Right hindlimb (tissue), 1 donor: ENCODE results near the gene PCDHB7.
A peak's percentile ranks its signal among the peaks of the same experiment; 100 is the strongest.
"Not testable (repeated sequence)": the region's sequence is repeated elsewhere in the genome, so short reads cannot be mapped to it uniquely, and the experiment has no call there.

ENCODE experiments used
- DNase-seq: peaks from one replicate; pipeline ENCODE4 v3.0.0-alpha.2; 2018

PCDHB7 gene

DNA sequence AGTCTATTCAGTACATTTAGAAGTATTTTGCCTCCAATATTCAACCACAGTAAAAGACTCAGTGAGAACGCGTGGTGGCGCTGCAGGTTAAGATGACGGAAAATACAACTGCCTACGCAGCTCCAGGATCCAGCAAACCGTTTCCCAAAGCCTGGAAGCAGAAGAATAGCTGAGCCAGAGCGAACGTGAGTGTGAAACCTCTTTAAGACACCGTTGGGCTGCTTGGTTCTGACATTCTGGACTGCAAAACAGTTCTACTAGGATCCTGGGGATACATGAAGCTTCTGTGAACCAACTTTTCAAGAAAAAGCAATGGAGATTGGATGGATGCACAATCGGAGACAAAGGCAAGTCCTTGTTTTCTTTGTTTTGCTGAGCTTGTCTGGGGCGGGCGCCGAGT, 9.8 kb downstream of the PCDHB7 start, which contains the start of gene PCDHB16:
Gene PCDHB16 (plus strand): TSS at position 140 of the 400 bp plus-strand sequence. CDS start 173 bp downstream, at position 313.
- peak; percentile 30 for DNase-seq

DNA sequence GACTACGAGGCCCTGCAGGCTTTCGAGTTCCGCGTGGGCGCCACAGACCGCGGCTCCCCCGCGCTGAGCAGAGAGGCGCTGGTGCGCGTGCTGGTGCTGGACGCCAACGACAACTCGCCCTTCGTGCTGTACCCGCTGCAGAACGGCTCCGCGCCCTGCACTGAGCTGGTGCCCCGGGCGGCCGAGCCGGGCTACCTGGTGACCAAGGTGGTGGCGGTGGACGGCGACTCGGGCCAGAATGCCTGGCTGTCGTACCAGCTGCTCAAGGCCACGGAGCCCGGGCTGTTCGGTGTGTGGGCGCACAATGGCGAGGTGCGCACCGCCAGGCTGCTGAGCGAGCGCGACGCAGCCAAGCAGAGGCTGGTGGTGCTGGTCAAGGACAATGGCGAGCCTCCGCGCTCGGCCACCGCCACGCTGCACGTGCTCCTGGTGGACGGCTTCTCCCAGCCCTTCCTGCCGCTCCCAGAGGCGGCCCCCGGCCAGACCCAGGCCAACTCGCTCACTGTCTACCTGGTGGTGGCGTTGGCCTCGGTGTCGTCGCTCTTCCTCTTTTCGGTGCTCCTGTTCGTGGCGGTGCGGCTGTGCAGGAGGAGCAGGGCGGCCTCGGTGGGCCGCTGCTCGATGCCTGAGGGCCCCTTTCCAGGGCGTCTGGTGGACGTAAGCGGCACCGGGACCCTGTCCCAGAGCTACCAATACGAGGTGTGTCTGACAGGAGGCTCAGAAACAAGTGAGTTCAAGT, 11.8 kb downstream of the PCDHB7 start:
- DNase-seq: not testable (repeated sequence)

DNA sequence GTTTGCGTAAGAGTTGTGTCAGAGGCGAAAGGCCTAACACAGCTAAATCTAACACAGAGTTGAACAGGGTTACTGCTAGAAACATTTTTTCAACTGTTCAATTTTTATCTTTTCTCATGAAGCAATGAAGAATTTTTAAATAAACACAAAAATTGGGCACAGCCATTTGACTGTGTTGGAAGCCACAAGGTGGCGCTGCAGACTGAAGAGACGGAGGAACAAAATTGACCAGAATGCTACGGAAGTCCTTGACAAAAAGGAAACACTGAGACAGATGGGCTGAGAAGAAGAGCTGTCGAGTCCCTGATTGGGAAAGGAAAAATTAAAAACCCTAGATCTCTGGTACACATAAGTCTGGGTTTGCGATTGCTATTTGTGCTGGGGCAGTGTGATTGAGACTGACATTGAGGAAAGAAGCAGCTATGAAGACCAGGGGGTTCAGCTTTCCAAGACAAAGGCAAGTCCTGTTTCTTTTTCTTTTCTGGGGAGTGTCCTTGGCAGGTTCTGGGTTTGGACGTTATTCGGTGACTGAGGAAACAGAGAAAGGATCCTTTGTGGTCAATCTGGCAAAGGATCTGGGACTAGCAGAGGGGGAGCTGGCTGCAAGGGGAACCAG, 14.6 kb downstream of the PCDHB7 start, which contains the start of gene PCDHB9:
Gene PCDHB9 (plus strand): TSS at position 265 of the 616 bp plus-strand sequence. CDS start 158 bp downstream, at position 423.
- DNase-seq: no peak

DNA sequence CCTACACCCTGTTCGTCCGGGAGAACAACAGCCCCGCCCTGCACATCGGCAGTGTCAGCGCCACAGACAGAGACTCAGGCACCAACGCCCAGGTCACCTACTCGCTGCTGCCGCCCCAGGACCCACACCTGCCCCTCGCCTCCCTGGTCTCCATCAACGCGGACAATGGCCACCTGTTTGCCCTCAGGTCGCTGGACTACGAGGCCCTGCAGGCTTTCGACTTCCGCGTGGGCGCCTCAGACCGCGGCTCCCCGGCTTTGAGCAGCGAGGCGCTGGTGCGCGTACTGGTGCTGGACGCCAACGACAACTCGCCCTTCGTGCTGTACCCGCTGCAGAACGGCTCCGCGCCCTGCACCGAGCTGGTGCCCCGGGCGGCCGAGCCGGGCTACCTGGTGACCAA, 16.2 kb downstream of the PCDHB7 start:
- DNase-seq: not testable (repeated sequence)

DNA sequence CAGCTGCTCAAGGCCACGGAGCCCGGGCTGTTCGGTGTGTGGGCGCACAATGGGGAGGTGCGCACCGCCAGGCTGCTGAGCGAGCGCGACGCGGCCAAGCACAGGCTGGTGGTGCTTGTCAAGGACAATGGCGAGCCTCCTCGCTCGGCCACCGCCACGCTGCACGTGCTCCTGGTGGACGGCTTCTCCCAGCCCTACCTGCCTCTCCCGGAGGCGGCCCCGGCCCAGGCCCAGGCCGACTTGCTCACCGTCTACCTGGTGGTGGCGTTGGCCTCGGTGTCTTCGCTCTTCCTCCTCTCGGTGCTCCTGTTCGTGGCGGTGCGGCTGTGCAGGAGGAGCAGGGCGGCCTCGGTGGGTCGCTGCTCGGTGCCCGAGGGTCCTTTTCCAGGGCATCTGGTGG, 16.7 kb downstream of the PCDHB7 start:
- DNase-seq: not testable (repeated sequence)

DNA sequence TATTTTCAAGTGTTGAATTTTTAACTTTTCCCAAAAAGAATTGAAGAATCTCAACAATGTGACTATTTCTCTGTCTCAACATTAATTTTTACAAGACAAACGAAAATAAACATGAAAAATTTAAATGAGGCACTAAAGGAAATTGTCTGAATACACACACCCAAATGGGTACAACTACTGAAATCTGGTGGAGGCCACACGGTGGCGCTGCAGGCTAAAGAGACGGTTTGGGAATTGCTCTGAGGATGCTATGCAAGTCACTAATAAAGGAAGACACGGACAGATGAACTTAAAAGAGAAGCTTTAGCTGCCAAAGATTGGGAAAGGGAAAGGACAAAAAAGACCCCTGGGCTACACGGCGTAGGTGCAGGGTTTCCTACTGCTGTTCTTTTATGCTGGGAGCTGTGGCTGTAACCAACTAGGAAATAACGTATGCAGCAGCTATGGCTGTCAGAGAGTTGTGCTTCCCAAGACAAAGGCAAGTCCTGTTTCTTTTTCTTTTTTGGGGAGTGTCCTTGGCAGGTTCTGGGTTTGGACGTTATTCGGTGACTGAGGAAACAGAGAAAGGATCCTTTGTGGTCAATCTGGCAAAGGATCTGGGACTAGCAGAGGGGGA, 19.8 kb downstream of the PCDHB7 start, which contains the start of gene PCDHB10:
Gene PCDHB10 (plus strand): TSS at position 244 of the 616 bp plus-strand sequence. CDS start 200 bp downstream, at position 444.
- DNase-seq: no peak

DNA sequence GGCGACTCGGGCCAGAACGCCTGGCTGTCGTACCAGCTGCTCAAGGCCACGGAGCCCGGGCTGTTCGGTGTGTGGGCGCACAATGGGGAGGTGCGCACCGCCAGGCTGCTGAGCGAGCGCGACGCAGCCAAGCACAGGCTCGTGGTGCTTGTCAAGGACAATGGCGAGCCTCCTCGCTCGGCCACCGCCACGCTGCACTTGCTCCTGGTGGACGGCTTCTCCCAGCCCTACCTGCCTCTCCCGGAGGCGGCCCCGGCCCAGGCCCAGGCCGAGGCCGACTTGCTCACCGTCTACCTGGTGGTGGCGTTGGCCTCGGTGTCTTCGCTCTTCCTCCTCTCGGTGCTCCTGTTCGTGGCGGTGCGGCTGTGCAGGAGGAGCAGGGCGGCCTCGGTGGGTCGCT, 21.9 kb downstream of the PCDHB7 start:
- DNase-seq: not testable (repeated sequence)

DNA sequence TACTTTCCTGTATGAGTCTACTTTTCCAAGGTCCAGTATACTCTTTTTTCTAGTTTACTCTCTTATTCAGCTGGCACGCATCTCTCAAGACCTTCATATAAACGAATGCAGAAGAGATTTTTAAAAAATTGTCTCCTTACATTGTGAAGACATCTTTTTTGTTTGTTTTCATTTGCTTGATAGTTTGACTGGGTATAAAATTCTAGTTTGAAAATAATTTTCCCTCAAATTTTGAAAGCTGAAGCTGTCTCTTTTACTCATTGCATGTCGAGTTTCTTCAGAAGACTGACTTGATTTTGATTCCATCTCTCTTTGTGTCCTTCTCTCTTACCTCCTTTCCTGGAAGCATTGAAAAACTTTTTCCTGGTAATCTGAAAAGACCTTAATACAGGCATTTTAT, 23.9 kb downstream of the PCDHB7 start:
- DNase-seq: no peak

DNA sequence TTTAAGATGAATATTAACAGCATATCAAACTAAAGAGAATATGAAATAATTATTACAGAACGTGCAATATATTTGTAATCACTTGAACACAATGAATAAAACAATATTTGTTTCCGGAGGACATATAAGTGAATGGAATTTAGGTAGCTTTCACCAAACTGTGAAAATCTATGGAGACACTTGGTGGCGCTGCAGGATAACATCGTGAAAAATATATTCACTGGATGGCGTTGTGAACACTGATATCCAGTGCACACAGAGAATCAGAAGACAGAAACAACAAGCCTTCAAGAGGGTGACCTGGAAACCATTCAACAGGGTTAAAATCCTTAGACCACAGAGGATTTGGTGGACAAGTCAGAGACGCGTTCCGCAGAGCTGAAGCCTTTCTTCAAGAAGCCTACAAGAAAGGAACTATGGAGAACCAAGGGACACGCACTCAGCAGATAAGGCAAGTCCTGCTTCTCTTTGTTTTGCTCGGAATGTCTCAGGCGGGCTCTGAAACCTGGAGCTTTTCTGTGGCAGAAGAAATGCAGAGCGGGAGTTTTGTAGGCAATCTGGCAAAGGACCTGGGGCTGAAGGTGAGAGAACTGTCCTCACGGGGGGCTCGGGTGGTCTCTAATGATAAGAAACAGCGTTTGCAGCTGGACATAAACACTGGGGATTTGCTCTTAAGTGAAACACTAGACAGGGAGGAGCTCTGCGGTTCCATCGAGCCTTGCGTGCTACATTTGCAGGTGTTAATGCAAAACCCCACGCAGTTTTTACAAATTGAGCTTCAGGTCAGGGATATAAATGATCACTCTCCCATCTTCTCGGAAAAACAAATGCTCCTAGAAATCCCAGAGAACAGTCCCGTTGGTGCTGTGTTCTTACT, 27.2 kb downstream of the PCDHB7 start, which contains the start of gene PCDHB11:
Gene PCDHB11 (plus strand): TSS at position 269 of the 877 bp plus-strand sequence. CDS start 148 bp downstream, at position 417.
- DNase-seq: no peak

DNA sequence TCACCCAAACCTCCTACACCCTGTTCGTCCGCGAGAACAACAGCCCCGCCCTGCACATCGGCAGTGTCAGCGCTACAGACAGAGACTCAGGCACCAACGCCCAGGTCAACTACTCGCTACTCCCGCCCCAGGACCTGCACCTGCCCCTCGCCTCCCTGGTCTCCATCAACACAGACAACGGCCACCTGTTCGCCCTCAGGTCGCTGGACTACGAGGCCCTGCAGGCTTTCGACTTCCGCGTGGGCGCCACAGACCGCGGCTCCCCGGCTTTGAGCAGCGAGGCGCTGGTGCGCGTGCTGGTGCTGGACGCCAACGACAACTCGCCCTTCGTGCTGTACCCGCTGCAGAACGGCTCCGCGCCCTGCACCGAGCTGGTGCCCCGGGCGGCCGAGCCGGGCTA, 28.7 kb downstream of the PCDHB7 start:
- DNase-seq: not testable (repeated sequence)

DNA sequence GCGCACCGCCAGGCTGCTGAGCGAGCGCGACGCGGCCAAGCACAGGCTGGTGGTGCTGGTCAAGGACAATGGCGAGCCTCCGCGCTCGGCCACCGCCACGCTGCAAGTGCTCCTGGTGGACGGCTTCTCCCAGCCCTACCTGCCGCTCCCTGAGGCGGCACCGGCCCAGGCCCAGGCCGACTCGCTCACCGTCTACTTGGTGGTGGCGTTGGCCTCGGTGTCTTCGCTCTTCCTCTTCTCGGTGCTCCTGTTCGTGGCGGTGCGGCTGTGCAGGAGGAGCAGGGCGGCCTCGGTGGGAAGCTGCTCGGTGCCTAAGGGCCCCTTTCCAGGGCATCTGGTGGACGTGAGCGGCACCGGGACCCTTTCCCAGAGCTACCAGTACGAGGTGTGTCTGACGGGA, 29.2 kb downstream of the PCDHB7 start:
- DNase-seq: not testable (repeated sequence)

DNA sequence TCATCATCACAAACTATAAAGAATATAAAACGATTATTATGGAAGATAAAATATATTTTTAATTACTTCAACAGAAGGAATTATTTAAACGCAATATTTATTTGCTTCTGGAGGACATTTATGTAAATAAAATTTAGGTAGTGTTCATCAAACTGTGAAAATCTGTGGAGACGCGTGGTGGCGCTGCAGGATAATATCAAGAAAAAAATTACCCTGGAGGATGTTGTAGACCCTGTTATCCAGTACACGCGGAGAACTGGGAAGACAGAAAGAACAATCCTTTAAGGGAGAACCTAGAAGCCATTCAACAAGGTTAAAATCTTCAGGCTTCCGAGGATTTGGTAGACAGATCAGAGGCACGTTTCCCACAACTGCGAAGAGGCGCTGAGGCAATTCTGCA, 36.0 kb downstream of the PCDHB7 start, which contains the start of gene PCDHB12:
Gene PCDHB12 (plus strand): TSS at position 242 of the 400 bp plus-strand sequence. CDS start 189 bp downstream, outside the sequence.
- DNase-seq: no peak

DNA sequence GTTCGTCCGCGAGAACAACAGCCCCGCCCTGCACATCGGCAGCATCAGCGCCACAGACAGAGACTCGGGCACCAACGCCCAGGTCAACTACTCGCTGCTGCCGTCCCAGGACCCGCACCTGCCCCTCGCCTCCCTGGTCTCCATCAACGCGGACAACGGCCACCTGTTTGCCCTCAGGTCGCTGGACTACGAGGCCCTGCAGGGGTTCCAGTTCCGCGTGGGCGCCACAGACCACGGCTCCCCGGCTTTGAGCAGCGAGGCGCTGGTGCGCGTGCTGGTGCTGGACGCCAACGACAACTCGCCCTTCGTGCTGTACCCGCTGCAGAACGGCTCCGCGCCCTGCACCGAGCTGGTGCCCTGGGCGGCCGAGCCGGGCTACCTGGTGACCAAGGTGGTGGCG, 37.8 kb downstream of the PCDHB7 start:
- DNase-seq: not testable (repeated sequence)

DNA sequence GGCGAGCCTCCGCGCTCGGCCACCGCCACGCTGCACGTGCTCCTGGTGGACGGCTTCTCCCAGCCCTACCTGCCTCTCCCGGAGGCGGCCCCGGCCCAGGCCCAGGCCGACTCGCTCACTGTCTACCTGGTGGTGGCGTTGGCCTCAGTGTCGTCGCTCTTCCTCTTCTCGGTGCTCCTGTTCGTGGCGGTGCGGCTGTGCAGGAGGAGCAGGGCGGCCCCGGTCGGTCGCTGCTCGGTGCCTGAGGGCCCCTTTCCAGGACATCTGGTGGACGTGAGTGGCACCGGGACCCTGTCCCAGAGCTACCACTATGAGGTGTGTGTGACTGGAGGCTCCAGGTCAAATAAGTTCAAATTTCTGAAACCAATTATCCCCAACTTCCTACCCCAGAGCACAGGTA, 38.4 kb downstream of the PCDHB7 start:
- not testable (repeated sequence) for DNase-seq

DNA sequence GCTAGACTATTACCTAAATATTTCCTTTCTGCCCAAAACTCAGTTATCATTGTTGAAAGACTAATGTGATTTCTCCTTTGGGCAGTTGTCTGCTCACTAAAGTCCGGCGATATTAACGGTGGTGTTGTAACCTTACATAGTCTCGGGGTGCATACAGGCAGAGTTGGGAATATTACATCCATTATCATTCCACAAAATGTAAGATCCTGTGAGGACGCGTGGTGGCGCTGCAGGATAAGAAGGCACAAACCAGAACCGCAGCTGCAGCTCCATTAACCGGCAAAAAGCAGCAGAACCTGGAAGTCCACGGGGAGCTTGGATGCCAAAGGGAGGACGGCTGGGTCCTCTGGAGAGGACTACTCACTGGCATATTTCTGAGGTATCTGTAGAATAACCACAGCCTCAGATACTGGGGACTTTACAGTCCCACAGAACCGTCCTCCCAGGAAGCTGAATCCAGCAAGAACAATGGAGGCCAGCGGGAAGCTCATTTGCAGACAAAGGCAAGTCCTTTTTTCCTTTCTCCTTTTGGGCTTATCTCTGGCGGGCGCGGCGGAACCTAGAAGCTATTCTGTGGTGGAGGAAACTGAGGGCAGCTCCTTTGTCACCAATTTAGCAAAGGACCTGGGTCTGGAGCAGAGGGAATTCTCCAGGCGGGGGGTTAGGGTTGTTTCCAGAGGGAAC, 41.4 kb downstream of the PCDHB7 start, which contains the start of gene PCDHB13:
Gene PCDHB13 (plus strand): TSS at position 264 of the 684 bp plus-strand sequence. CDS start 205 bp downstream, at position 469.
- peak; percentile 35 for DNase-seq

DNA sequence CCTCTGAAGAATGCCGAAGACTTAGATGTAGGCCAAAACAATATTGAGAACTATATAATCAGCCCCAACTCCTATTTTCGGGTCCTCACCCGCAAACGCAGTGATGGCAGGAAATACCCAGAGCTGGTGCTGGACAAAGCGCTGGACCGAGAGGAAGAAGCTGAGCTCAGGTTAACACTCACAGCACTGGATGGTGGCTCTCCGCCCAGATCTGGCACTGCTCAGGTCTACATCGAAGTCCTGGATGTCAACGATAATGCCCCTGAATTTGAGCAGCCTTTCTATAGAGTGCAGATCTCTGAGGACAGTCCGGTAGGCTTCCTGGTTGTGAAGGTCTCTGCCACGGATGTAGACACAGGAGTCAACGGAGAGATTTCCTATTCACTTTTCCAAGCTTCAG, 42.1 kb downstream of the PCDHB7 start:
- not testable (repeated sequence) for DNase-seq

DNA sequence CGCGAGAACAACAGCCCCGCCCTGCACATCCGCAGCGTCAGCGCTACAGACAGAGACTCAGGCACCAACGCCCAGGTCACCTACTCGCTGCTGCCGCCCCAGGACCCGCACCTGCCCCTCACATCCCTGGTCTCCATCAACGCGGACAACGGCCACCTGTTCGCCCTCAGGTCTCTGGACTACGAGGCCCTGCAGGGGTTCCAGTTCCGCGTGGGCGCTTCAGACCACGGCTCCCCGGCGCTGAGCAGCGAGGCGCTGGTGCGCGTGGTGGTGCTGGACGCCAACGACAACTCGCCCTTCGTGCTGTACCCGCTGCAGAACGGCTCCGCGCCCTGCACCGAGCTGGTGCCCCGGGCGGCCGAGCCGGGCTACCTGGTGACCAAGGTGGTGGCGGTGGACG, 43.1 kb downstream of the PCDHB7 start:
- not testable (repeated sequence) for DNase-seq

DNA sequence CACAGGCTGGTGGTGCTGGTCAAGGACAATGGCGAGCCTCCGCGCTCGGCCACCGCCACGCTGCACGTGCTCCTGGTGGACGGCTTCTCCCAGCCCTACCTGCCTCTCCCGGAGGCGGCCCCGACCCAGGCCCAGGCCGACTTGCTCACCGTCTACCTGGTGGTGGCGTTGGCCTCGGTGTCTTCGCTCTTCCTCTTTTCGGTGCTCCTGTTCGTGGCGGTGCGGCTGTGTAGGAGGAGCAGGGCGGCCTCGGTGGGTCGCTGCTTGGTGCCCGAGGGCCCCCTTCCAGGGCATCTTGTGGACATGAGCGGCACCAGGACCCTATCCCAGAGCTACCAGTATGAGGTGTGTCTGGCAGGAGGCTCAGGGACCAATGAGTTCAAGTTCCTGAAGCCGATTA, 43.6 kb downstream of the PCDHB7 start:
- DNase-seq: not testable (repeated sequence)

DNA sequence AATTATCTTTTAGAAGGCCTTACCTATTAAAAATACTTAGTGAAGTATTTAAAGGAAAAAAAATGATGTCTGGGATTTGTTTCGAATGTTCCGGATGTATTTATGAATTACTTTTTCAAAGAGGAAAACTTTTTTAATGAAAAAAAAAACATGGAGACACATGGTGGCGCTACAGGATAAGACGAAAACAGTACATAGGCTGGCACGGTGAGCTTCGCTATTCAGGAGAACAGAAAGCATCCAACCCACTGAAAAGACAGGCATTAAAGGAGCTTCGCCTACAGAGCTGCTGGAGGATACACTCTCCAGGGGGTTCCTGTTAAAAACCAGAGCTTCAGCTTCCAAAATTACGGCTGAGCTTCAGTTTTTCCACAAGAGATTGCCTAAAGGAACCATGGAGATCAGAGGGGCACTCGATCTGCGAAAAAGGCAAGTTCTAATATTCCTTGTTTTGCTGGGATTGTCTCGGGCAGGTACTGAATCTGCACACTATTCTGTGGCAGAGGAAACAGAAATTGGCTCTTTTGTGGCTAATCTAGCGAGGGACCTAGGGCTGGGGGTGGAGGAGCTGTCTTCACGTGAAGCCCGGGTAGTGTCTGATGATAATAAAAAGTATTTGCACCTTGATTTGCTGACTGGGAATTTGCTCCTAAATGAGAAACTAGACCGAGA, 50.8 kb downstream of the PCDHB7 start, which contains the start of gene PCDHB14:
Gene PCDHB14 (plus strand): TSS at position 232 of the 672 bp plus-strand sequence. CDS start 163 bp downstream, at position 395.
- no peak for DNase-seq

DNA sequence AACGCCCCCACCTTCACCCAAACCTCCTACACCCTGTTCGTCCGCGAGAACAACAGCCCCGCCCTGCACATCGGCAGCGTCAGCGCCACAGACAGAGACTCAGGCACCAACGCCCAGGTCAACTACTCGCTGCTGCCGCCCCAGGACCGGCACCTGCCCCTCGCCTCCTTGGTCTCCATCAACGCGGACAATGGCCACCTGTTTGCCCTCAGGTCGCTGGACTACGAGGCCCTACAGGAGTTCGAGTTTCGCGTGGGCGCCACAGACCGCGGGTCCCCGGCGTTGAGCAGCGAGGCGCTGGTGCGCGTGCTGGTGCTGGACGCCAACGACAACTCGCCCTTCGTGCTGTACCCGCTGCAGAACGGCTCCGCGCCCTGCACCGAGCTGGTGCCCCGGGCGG, 52.4 kb downstream of the PCDHB7 start:
- not testable (repeated sequence) for DNase-seq

DNA sequence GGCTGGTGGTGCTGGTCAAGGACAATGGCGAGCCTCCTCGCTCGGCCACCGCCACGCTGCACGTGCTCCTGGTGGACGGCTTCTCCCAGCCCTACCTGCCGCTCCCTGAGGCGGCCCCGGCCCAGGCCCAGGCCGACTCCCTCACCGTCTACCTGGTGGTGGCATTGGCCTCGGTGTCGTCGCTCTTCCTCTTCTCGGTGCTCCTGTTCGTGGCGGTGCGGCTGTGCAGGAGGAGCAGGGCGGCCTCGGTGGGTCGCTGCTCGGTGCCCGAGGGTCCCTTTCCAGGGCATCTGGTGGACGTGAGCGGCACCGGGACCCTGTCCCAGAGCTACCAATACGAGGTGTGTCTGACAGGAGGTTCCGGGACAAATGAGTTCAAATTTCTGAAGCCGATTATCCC, 53.0 kb downstream of the PCDHB7 start:
- not testable (repeated sequence) for DNase-seq
